GM21447 (cell line): ENCODE results near the gene ORMDL3.
"Not testable (repeated sequence)": the region's sequence is repeated elsewhere in the genome, so short reads cannot be mapped to it uniquely, and the experiment has no call there.

ENCODE experiments used
- ATAC-seq: cut with Tn5 transposase; IDR thresholded peaks from one replicate; pipeline ENCODE4 v1.9.1; 2021; ENCODE audit not compliant: unreplicated experiment

ORMDL3 gene

GRCh38 chr17:39950871-39951348 is 23.5 kb upstream of the ORMDL3 start:
- no peak for ATAC-seq

GRCh38 chr17:39949028-39949427 is 21.6 kb upstream of the ORMDL3 start:
- ATAC-seq: no peak

DNA sequence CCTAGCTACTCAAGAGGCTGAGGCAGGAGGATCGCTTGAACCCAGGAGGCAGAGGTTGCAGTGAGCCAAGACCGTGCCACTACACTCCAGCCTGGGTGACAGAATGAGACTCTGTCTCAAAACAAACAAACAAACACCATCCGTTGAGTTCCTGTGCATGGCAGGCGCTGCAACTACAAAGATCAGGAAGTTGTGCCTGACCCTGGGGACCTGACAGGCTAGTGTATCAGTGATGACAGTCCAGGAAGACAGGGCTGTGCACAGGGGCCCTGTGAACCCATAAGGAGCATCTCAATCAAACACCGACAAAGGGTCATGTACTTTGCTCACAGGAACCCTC is 21.1 kb upstream of the ORMDL3 start:
- ATAC-seq: not testable (repeated sequence)

GRCh38 chr17:39946551-39947330 is 19.3 kb upstream of the ORMDL3 start:
- ATAC-seq: no peak

DNA sequence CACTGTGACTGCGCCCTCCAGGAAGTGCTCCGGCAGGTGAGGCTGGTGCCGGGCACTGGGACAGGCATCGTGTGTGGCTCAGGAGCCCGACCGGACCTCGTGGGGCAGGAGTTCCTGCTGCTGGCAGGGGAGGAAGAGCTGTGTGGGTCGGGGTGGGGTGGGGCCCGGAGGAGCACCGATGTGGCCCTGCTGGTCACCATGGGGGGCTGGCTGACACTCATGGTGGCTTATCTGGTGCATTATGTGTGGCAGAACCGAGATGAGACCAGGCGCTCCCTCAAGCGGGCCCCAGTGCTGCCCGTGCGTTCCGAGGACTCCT is 17.0 kb upstream of the ORMDL3 start:
- ATAC-seq: no peak

GRCh38 chr17:39943702-39944392 is 16.4 kb upstream of the ORMDL3 start:
- ATAC-seq: no peak

DNA sequence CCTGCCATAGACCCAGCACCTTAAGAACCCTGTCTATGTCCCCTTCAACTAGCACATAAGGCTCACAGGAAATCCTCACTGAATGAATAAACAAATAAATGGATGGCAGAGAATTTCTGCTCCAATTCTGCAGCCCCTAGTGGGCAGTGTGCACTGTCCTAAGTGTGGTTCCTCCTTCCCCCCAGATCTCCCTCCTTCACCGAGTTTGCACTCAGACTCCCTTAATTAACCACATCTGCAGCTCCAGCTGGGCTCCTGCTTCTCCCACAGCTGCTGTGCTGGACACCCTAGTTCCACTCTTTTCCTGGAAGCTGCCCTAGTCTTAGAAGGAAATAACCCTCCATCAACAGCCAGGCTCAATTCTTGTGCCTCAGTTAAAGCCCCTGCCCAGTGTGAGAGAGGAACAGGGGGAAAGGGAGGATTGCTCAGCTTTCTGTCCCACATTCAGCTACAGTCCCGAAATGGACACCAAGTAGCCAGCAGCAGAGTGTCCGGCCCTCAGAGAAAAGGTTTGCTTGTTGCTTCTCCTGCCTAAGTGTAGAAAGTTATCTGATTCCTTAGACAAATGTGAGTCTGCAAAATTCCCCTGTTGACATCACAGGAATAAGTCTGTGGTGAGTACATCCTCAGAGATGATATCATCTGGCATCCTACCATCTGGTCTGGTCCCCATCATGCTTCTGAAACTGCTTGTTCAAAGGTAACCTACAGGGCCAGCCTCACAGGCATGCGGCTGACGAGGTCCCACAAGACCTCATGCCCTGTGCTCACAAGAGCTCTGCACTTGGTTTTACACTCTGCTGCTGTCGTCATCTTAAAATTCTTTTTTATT is 12.4 kb upstream of the ORMDL3 start:
- ATAC-seq: peak; percentile 51

- ATAC-seq: no peak
These were observed 11.7 kb upstream of the ORMDL3 start for GRCh38 chr17:39939106-39939505.

DNA sequence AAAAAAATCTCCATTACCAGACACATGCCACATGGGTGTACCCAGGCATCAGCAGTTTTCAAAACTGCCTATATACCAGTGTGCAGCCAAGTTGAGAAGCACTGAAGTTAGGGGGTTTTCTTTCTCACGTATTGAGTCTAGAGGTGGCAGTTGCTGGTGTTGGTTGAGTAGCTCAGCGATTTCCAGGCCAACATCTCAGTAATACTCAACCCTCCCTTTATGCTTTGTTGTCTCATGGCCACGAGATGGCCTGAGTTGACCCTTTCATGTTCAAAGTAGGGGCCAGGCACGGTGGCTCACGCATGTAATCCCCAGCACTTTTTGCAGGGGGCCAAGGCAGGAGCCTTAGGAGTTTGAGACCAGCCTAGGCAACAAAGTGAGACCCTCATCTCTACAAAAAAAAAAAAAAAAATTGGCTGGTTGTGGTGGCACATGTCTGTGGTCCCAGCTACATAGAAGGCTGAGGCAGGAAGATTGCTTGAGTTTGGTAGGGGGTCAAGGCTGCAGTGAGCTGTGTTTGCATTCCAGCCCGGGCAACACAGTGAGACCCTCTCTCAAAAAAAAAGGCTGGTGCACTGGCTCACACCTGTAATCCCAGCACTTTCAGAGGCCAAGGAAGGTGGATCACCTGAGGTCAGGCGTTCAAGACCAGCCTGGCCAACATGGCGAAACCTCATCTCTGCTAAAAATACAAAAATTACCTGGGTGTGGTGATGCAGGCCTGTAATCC is 10.9 kb upstream of the ORMDL3 start:
- no peak for ATAC-seq

DNA sequence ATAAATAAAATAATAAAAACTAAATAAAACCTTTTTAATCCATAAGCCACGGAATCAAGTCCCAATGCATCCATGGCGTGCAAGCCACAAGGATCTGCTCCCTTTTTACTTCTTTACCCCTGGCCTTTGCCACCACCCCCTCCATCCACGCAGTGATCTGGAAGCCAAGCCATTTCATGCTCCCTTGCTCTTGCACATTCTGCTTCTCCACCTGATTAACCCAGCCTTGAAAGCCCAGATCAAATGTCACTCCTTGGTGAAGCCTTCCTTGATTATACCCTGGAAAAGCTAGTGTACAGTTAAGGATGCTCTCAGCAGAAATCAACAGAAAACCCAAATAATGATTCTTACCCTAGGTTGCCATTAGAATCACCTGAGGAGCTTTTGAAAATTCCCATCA is 10.0 kb upstream of the ORMDL3 start:
- ATAC-seq: no peak

GRCh38 chr17:39935909-39936308 is 8.5 kb upstream of the ORMDL3 start:
- no peak for ATAC-seq

DNA sequence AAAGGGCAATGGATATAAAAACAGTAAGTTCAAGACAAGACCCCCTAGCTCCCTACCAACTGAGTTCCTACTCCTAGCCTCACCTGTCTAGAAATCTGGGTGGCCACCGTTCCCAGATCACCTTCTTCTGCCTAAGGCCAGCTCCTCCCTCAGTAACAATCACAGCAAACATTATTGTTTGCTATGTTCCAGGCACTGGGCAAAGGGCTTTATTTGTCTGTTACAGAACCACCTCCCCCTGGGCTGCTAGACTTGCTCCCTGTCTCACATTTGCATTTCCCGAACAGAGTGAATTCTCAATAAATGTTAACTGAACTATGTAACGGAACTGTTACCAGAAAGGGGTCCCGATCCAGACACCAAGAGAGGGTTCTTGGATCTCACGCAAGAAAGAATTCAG is 6.9 kb upstream of the ORMDL3 start:
- no peak for ATAC-seq

GRCh38 chr17:39933912-39934311 is 6.5 kb upstream of the ORMDL3 start:
- no peak for ATAC-seq

DNA sequence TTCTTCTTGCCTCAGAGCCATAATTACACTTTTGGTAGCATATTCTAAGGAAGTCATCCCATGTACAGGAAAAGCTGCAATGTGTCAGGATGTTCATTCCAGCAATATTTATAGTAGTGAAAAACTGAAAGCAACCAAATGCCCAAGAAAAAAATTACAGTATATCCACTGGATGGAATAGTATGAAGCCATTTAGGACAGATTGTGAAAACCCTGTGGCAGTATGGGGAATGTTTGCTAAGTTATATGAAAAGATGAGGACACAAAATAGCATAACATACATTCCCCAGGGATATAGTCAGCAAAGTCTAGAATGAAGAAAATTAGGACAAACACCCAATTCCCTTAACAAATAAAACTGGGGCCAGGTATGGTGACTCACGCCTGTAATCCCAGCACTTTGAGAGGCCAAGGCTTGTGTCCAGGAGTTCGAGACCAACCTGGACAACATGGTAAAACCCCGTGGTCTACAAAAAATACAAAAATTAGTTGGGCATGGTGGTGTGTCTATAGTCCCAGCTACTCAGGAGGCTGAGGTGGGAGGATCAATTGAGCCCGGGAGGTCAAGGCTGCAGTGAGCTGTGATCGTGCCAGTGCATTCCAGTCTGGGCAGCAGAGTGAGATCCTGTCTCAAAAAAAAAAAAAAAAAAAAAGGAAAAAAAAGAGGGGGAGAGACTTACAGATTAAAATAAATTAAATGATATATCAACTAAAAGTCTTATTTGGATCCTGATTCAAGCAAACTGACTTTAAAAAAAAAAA is 2.4 kb upstream of the ORMDL3 start:
- ATAC-seq: no peak

DNA sequence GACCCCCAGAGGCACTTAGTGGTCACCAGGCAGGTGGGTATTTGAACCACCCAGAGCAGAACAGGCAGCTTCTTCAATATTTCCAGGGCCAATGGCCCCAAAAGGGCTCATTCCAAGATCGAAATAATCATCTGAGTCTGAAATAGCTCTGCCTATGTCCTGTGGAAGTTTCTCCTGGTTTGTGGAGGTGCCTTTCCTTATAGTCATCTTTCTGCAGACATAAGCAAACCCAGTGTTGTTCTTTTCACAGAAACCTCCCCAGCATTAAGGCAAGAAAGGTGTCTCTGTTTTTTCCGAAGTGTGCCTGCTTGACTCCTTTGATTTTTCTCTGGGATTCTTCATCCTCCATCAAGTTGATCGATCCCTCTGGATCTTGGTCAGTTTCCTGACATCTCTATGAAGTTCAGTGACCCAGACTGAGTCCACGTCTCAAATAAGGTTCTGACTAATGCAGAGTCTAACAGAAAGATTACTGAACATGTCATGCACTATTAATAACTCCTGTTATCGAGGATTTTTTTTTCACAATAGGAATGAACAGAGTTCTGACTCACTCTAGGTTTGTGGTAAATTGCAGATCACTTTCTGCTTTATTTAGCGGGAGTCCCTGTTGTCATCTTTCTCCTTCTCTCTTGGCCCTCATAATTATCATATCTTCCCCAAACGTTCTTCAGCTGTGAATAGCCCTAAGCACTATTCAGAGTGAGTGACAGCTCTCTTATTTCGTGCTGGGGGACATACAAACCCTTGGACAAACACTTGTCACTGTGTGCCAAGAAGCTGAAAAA is 1.7 kb upstream of the ORMDL3 start:
- ATAC-seq: no peak

GRCh38 chr17:39927929-39928857 is 792 bp upstream of the ORMDL3 start:
- no peak for ATAC-seq

- ATAC-seq: no peak
These were observed 757 bp downstream of the ORMDL3 start for GRCh38 chr17:39926588-39927100.

DNA sequence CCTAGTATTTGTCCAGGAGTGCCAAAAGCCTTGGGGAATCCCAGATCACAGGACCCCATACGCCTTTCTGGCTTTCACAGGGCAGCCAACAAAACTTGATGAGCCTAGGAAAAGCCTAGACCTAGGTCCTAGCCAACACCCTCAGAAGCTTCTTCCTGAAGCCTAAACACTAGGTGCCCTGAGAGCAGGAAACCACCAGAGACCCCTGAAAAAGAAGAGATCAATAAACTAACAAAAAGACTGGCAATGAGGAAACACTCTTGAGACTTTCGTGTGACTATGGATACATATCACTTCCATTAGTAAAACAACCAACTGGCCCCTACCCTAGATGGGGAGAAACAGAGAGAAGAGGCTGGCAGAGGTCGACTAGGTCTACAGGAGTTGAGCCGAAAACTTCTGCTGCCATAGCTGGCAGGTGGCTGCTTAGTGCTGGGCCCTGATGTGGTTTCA is 1.2 kb downstream of the ORMDL3 start:
- ATAC-seq: no peak
